Activated T-helper 17 cell treated with anti-CD3 and anti-CD28 coated beads, Interleukin-2, amount 50 U/mL, for 72 hours (primary cell): ENCODE data around the gene HAO1. TPM values are rescaled to one million over a fixed set of nuclear protein-coding genes. Genes with fewer than 3 reads are reported as not detected.
"Not testable (repeated sequence)": the region's sequence is repeated elsewhere in the genome, so short reads cannot be mapped to it uniquely, and the experiment has no call there.

Experiments used
- ATAC-seq: fragments of 150-1000 bp; cut with Tn5 transposase; replicated peaks from 2 replicates; pipeline ENCODE4 v1.10.0; 2021; ENCODE audit warnings: mild to moderate bottlenecking, moderate library complexity
- H3K27ac Mint-ChIP-seq: one replicate; pipeline ENCODE4 v1.8.0; 2022; ENCODE audit warnings: mixed read lengths
- H3K27me3 Mint-ChIP-seq: one replicate; pipeline ENCODE4 v1.8.0; 2022; ENCODE audit warnings: mixed read lengths
- H3K36me3 Mint-ChIP-seq: one replicate; pipeline ENCODE4 v1.8.0; 2022; ENCODE audit warnings: low read depth, mild to moderate bottlenecking, mixed read lengths
- H3K4me1 Mint-ChIP-seq: one replicate; pipeline ENCODE4 v1.8.0; 2022; ENCODE audit warnings: mixed read lengths
- H3K4me3 Mint-ChIP-seq: one replicate; pipeline ENCODE4 v1.8.0; 2022; ENCODE audit warnings: mild to moderate bottlenecking, mixed read lengths
- H3K9me3 Mint-ChIP-seq: one replicate; pipeline ENCODE4 v1.8.0; 2022; ENCODE audit warnings: mixed read lengths
- total RNA-seq, 2 donors: library from RNA; stranded (reverse); gene quantifications; one replicate each; pipeline ENCODE4 v1.2.3, GENCODE V29; 2022

Gene HAO1
- not detected for total RNA-seq

GRCh38 chr20:7940341-7940740 is at the start of gene HAO1:
TSS of gene HAO1 (minus strand) at chr20:7940458. CDS start at chr20:7940422, 36 bp downstream.
- H3K4me3 Mint-ChIP-seq: no peak within 1 kb of the TSS

GRCh38 chr20:7989379-7989778 is 49.1 kb upstream of the HAO1 start:
- Mint-ChIP-seq H3K4me1 (no peaks in the 10 kb centered on the region), H3K36me3 (peaks cover 61% of the 10 kb centered on the region), H3K9me3 (peaks cover 3% of the 10 kb centered on the region), H3K27ac (no peak overlapping the region), H3K4me3 (no peak overlapping the region), H3K27me3 (no peaks in the 10 kb centered on the region)
- no peak for ATAC-seq

More at GRCh38 chr20:7940341-7940740, at the start of gene HAO1:
- H3K4me1 Mint-ChIP-seq: no peaks in the 10 kb centered on the region
- H3K27ac Mint-ChIP-seq: no peak within 1 kb of the TSS
- peaks cover 3% of the 10 kb centered on the region for H3K27me3 Mint-ChIP-seq
- ATAC-seq: no peak
- H3K9me3 Mint-ChIP-seq: no peaks in the 10 kb centered on the region
- H3K36me3 Mint-ChIP-seq: no peaks in the 10 kb centered on the region

GRCh38 chr20:7985916-7986315 is 45.7 kb upstream of the HAO1 start:
- H3K27ac Mint-ChIP-seq: no peak overlapping the region
- H3K27me3 Mint-ChIP-seq: no peaks in the 10 kb centered on the region
- H3K36me3 Mint-ChIP-seq: peaks cover 78% of the 10 kb centered on the region
- no peaks in the 10 kb centered on the region for H3K9me3 Mint-ChIP-seq
- no peak for ATAC-seq
- H3K4me1 Mint-ChIP-seq: peaks cover under 1% of the 10 kb centered on the region
- no peak overlapping the region for H3K4me3 Mint-ChIP-seq

- ATAC-seq: no peak
- no peaks in the 10 kb centered on the region for H3K27me3 Mint-ChIP-seq
- H3K4me3 Mint-ChIP-seq: no peak overlapping the region
- no peaks in the 10 kb centered on the region for H3K9me3 Mint-ChIP-seq
- H3K36me3 Mint-ChIP-seq: peaks cover 76% of the 10 kb centered on the region
- peaks cover 8% of the 10 kb centered on the region for H3K4me1 Mint-ChIP-seq
- no peak overlapping the region for H3K27ac Mint-ChIP-seq
Observed at GRCh38 chr20:7984192-7984591, 43.9 kb upstream of the HAO1 start.

- peaks cover 8% of the 10 kb centered on the region for H3K4me1 Mint-ChIP-seq
- no peak overlapping the region for H3K4me3 Mint-ChIP-seq
- no peak for ATAC-seq
- no peaks in the 10 kb centered on the region for H3K9me3 Mint-ChIP-seq
- no peaks in the 10 kb centered on the region for H3K27me3 Mint-ChIP-seq
- H3K36me3 Mint-ChIP-seq: peaks cover 76% of the 10 kb centered on the region
- H3K27ac Mint-ChIP-seq: peak overlapping the region; percentile 55
Observed at GRCh38 chr20:7981374-7981773, 41.1 kb upstream of the HAO1 start.

- Mint-ChIP-seq H3K27me3 (no peaks in the 10 kb centered on the region), H3K4me3 (no peak overlapping the region), H3K9me3 (no peaks in the 10 kb centered on the region), H3K4me1 (peaks cover 8% of the 10 kb centered on the region), H3K36me3 (peaks cover 69% of the 10 kb centered on the region), H3K27ac (peak overlapping the region; percentile 55)
- ATAC-seq: peak; percentile 82
Observed at GRCh38 chr20:7980332-7981046, 40.2 kb upstream of the HAO1 start.

DNA sequence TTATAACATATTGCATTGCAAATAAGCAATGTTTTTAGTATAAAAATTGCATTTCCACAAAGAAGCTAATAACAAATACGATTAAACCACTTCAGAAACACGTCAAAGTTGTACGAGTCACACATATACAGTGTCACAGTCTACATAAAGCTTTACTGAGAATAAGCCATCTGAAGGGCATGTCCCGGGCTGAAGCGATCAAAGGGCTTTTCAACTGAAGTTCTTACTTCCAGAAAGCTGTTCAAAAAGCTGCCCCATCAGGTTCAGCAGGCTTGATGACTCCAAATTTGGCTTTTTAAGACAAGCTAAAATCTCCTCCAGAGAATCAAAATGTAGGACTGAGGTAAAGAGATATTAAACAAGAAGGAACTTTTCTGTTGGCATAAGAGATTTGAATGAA is 37.5 kb upstream of the HAO1 start:
- no peaks in the 10 kb centered on the region for H3K9me3 Mint-ChIP-seq
- H3K36me3 Mint-ChIP-seq: peaks cover 46% of the 10 kb centered on the region
- ATAC-seq: no peak
- H3K27ac Mint-ChIP-seq: no peak overlapping the region
- H3K27me3 Mint-ChIP-seq: no peaks in the 10 kb centered on the region
- peaks cover 8% of the 10 kb centered on the region for H3K4me1 Mint-ChIP-seq
- no peak overlapping the region for H3K4me3 Mint-ChIP-seq

GRCh38 chr20:7975851-7976414 is 35.7 kb upstream of the HAO1 start:
- no peak for ATAC-seq
- Mint-ChIP-seq H3K4me1 (peaks cover 8% of the 10 kb centered on the region), H3K9me3 (no peaks in the 10 kb centered on the region), H3K4me3 (no peak overlapping the region), H3K27ac (no peak overlapping the region), H3K27me3 (no peaks in the 10 kb centered on the region), H3K36me3 (peaks cover 28% of the 10 kb centered on the region)

DNA sequence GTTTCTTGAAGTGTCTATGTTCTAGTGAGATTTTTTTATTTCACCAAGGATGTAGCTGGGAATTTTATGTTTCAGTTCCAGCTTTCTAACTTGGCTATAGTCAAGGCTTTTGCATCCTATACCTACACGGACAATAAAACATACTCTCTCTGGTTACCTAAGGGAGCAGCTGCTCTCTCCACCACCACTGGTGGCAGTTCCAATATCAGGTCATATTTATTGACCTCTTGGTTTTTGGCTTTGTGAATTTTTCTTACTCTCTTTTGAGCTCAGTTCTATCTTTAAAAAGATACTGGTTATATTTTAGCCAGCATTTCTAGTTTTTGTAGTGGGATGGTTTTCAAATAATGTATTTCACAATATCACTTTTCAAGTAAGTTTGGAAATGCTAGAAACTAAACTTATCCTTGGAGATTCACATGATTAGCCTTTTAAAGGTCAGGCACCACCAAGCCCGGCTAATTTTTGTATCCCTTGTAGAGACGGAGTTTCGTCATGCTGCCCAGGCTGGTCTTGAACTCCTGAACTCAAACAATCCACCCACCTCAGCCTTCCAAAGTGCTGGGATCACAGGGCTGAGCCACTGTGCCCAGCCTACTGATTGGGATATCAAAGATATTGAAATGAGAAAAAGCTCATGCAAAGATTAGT is 34.7 kb upstream of the HAO1 start:
- no peak overlapping the region for H3K27ac Mint-ChIP-seq
- ATAC-seq: no peak
- H3K4me1 Mint-ChIP-seq: no peaks in the 10 kb centered on the region
- H3K9me3 Mint-ChIP-seq: no peaks in the 10 kb centered on the region
- H3K36me3 Mint-ChIP-seq: peaks cover 18% of the 10 kb centered on the region
- peaks cover 4% of the 10 kb centered on the region for H3K27me3 Mint-ChIP-seq
- no peak overlapping the region for H3K4me3 Mint-ChIP-seq

GRCh38 chr20:7971536-7972280 is 31.4 kb upstream of the HAO1 start:
- Mint-ChIP-seq H3K9me3 (no peaks in the 10 kb centered on the region), H3K36me3 (no peaks in the 10 kb centered on the region), H3K27me3 (peaks cover 4% of the 10 kb centered on the region), H3K27ac (no peak overlapping the region), H3K4me3 (no peak overlapping the region), H3K4me1 (no peaks in the 10 kb centered on the region)
- no peak for ATAC-seq

DNA sequence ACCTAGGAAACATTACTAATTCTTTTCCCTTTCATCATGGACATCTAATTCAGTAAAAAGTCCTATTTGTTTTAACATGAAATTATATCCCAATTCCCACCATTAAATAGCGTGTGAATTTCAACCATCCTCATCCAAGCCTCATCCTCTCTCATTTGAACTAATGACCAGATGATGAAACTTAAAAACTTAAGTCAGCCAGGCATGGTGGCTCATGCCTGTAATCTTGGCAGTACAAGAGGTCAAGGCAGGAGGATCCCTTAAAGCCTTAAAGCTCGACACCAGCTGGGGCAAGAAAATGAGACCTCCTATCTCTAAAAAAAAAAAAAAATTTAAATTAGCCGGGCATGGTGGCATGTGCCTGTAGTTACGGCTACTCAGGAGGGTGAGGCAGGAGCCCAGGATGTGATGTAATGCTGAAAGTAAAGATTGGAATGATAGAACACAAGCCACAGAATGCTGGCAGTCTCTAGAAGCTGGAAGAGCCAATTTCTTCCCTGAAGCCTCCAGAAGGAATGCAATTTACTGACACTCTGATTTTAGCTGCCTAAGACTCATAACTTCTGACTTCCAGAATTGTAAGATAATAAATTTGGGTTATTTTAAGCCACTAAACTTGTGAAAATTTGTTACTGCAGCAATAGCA is 27.1 kb upstream of the HAO1 start:
- Mint-ChIP-seq H3K4me1 (no peaks in the 10 kb centered on the region), H3K27ac (no peak overlapping the region), H3K4me3 (no peak overlapping the region), H3K27me3 (peaks cover 4% of the 10 kb centered on the region), H3K9me3 (no peaks in the 10 kb centered on the region), H3K36me3 (no peaks in the 10 kb centered on the region)
- no peak for ATAC-seq

DNA sequence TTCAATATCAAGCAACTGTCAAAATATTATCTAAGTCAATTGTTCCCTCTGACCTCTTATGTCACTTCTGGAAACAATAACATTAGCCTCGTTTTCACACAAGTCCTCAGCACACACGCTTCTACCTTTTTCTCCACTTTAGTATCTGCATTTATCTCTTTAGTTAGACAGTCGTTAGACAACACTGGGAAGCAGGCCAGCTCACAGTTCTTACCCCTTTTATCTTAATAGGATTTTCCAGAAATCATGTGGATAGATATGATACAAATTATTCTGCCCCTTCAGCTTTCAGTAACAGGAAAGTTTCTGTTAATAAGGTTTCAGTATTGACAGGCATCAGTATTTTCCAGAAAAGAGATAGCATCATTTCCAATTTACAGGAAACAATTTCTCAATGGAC is 25.9 kb upstream of the HAO1 start:
- H3K27me3 Mint-ChIP-seq: peaks cover 5% of the 10 kb centered on the region
- no peaks in the 10 kb centered on the region for H3K9me3 Mint-ChIP-seq
- no peak for ATAC-seq
- no peaks in the 10 kb centered on the region for H3K4me1 Mint-ChIP-seq
- no peak overlapping the region for H3K4me3 Mint-ChIP-seq
- H3K36me3 Mint-ChIP-seq: no peaks in the 10 kb centered on the region
- H3K27ac Mint-ChIP-seq: no peak overlapping the region

GRCh38 chr20:7959484-7959883 is 19.2 kb upstream of the HAO1 start:
- H3K36me3 Mint-ChIP-seq: no peaks in the 10 kb centered on the region
- peaks cover 29% of the 10 kb centered on the region for H3K27me3 Mint-ChIP-seq

DNA sequence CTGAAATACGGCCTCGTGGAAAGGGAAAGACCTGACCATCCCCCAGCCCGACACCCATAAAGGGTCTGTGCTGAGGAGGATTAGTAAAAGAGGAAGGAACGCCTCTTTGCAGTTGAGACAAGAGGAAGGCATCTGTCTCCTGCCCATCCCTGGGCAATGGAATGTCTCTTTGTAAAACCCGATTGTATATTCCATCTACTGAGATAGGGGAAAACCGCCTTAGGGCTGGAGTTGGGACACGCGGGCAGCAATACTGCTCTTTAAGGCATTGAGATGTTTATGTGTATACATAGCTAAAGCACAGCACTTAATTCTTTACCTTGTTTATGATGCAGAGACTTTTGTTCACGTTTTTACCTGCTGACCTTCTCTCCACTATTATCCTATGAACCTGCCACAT is 16.3 kb upstream of the HAO1 start:
- H3K27ac Mint-ChIP-seq, H3K36me3 Mint-ChIP-seq, ATAC-seq, H3K4me3 Mint-ChIP-seq, H3K9me3 Mint-ChIP-seq, H3K4me1 Mint-ChIP-seq: not testable (repeated sequence)
- H3K27me3 Mint-ChIP-seq: peaks cover 31% of the 10 kb centered on the region

More at GRCh38 chr20:7959484-7959883, 19.2 kb upstream of the HAO1 start:
- no peak for ATAC-seq
- H3K9me3 Mint-ChIP-seq: peaks cover 7% of the 10 kb centered on the region
- no peaks in the 10 kb centered on the region for H3K4me1 Mint-ChIP-seq
- H3K4me3 Mint-ChIP-seq: no peak overlapping the region
- no peak overlapping the region for H3K27ac Mint-ChIP-seq
